ENCODE measurements around the gene BRSK1.

BRSK1 gene

DNA sequence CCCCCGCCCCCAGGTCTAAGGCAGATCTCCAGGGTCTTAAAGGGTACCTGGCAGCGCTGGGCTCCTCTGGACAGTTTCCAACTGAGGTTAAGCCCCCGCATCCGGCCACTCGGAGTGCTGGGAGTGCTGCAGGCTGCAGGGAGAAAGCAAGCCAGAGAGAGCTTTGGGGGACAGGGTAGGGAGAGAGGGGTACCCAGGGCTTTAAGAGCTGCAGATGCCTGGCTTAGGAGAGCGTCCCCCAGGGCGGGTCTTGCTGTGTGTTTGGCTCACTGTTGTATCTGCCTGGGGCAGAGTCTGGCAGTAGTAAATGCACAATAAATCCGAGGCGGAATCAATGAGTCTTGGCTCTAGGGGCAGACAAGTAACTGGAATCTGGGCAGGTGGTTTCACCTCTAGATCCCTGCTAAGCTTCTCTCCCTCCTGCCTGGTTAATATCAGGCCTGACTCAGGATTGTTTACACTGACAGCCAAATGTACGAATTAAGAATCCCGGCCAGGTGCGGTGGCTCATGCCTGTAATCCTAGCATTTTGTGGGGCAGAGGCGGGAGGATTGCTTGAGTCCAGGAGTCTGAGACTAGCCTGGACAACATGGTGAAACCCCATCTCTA, 71.5 kb downstream of the BRSK1 start:
- DNase-seq, result no peak

DNA sequence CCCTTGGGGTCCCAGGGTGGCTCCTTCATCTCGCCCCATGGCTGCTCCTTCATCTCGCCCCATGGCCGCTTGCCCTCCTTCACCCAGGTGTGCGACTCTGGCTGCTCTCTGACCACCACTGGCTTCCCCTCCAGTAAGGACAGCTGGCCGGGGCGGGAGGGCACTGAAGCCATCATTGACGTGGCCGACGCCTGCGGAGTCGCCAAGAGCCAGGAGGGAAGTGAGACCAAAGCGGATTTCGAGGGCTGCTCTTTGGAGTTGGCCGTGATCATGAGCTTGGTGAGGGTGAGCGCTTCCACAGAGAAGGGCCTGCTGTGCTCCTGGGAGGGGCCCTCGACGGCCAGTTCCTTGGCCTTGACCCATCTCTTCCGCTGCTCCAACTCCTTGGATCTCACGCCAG, 74.7 kb downstream of the BRSK1 start:
- DNase-seq, result no peak

DNA sequence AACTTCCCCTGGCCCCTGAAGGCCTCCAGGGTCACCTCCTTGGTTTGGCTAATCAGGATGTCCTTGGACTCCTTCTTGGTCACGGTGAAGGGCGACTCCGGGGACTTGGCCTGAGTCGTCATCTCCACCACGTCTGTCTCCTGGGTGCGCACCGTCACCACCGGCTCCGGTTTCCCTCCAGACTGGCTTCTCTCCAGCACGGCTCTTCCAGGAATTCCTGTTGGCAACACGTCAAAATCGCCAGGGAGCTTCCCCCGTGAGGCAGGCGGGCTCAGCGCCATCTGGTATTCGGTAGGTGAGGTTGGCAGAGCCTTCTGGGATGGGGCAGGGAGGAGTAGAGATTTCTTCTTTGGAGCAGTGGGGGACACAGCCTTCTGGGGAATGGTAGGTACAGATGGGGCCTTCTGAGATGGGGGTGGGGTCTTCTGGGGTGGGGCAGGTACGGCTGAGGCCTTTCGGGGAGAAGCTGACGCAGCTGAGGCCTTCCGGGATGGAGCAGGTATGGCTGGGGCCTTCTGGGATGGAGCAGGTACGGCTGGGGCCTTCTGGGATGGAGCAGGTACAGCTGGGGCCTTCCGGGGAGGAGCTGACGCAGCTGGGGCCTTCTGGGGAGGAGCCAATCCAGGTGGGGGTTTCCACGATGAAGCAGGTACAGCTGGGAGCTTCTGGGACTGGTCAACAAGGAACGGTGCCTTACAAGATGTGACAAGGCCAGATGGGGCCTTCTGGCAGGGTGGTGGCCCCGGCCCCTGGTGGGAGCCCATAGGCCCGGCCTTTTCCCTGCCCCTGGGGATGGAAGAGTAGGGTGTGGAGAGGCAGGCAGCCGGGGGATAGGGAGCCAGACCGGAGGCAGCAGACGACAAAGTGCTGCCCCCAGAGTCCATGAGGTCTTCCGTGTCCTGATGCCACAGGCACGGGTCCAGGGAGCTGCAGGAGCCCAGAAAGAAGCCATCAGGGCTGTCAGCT, 75.4 kb downstream of the BRSK1 start:
- DNase-seq, result peak; percentile 42

DNA sequence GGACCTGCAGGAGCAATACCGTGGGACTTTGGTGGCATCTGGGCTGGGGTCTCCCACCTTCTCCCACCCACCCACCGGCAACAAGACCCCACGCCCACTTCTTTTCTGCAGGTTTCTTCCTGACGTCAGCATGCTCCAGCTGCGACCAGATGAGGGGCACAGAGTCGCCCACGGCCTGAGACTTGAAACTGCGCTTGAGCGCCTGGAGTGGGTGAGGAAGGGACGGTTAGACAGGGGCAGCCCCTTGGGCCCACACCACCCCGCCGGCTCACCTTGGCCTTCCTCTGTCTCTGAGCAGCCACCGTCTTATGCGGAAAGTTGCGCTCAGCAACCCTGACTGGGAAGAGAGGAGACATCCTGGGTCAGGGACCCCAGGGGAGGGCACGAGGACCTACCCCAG, 77.1 kb downstream of the BRSK1 start:
- no peak for DNase-seq
